GM19035 (cell line): ENCODE data around the gene ATP6V0E2.
"Not testable (repeated sequence)": the region's sequence is repeated elsewhere in the genome, so short reads cannot be mapped to it uniquely, and the experiment has no call there.

Source experiments
- ATAC-seq: cut with Tn5 transposase; IDR thresholded peaks from one replicate; pipeline ENCODE4 v1.9.1; 2021; ENCODE audit not compliant: unreplicated experiment

Gene ATP6V0E2

GRCh38 chr7:149926414-149926813 lies 52.6 kb downstream of the ATP6V0E2 start:
- not testable (repeated sequence) for ATAC-seq
